Naive B cell (primary cell): ENCODE results near the gene SLC25A18. TPM values are rescaled to one million over a fixed set of nuclear protein-coding genes. Genes with fewer than 3 reads are reported as not detected.
A peak's percentile ranks its signal among the peaks of the same experiment; 100 is the strongest.
"Not testable (repeated sequence)": the region's sequence is repeated elsewhere in the genome, so short reads cannot be mapped to it uniquely, and the experiment has no call there.

Experiments used
- ATAC-seq, 2 donors: fragments of 150-1000 bp; cut with Tn5 transposase; 2 replicates each; pipeline ENCODE4 v1.10.0; 2021; ENCODE audit warnings: low read depth in 2 of 2, mild to moderate bottlenecking in 2 of 2, moderate library complexity in 2 of 2
- DNase-seq: peaks from one replicate; pipeline ENCODE4 v3.0.0; 2022
- H3K27ac Mint-ChIP-seq, 6 donors: one replicate each; pipeline ENCODE4 v1.8.0; 2020 to 2022; ENCODE audit warnings: mild to moderate bottlenecking in 6 of 6, mixed read lengths in 6 of 6, moderate library complexity in 5 of 6, inconsistent platforms in 2 of 6
- H3K27me3 Mint-ChIP-seq, 3 donors: one replicate each; pipeline ENCODE4 v1.8.0; 2021 to 2022; ENCODE audit warnings: mixed read lengths in 3 of 3, mild to moderate bottlenecking in 1 of 3
- H3K36me3 Mint-ChIP-seq, 2 donors: one replicate each; pipeline ENCODE4 v1.8.0; 2020 to 2022; ENCODE audit warnings: mixed read lengths in 2 of 2, inconsistent platforms in 1 of 2, mild to moderate bottlenecking in 1 of 2
- H3K4me1 Mint-ChIP-seq, 3 donors: one replicate each; pipeline ENCODE4 v1.8.0; 2020 to 2022; ENCODE audit warnings: mixed read lengths in 3 of 3, inconsistent platforms in 1 of 3, mild to moderate bottlenecking in 1 of 3, moderate library complexity in 1 of 3
- H3K4me3 Mint-ChIP-seq, 8 donors: one replicate each; pipeline ENCODE4 v1.8.0; 2020 to 2022; ENCODE audit warnings: mild to moderate bottlenecking in 8 of 8, mixed read lengths in 8 of 8, moderate library complexity in 8 of 8, inconsistent platforms in 2 of 8
- H3K9me3 Mint-ChIP-seq, 7 donors: one replicate each; pipeline ENCODE4 v1.8.0; 2020 to 2022; ENCODE audit warnings: mixed read lengths in 7 of 7, mild to moderate bottlenecking in 5 of 7, inconsistent platforms in 2 of 7, moderate library complexity in 1 of 7
- polyA plus RNA-seq, 6 donors: library from polyadenylated mRNA; unstranded; fragments of 300-500 nt; fragmentation: Illumina TruSeq; gene quantifications; one replicate each; pipeline ENCODE4 v1.2.3, GENCODE V29; 2021; ENCODE audit warnings: low read depth in 6 of 6

The SLC25A18 gene
- polyA plus RNA-seq = under 1 TPM in 1 of 6 donors, not detected in 5; 0.13 TPM

DNA sequence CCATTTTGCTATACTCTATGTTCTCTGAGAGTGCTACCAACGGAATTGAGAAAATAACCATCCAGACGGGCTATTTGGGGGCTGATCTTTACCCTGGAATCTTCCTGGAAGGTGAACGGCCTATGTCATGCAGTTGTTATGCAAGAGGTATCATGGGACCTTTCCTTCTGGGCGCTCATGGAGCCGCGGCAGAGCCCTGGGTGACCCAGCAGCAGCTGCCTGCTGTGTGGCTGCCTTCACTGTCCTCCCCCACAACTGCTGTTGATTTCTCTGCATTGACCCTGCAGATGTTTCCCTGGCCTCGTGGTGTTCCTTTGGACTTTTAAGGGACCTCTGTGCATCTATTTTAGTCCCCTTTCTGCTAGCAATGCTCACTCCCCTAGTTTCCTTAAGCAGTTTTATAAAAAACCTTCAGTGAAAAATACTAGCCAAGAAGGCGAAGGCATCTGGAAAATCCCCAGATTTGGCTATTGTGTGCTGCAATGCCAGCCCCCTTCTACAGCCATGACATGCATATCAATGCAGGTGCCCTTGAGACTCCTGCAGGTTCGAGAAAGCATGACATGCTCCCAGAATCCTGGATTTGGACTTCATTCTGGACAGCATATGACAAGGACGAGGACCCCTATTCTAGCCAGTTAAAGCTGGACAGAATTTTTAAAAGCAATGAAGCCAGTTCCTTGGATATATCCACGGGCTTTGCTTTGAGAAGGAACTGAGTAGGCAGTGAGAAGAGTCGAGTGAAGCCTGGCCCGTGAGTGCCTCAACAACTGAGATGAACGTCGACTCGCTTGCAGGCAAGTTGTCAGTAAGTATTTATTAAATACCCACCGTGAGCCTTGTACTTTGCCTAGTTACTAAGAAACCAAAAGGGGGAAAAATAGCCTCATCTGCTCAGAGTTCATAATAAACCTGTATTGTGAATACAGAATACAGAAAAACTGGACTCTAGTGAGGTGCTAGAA, at the start of gene SLC25A18:
TSS of gene SLC25A18 (plus strand) at position 593 of the 965 bp plus-strand sequence. CDS start 16,447 bp downstream, outside the sequence.
- Mint-ChIP-seq H3K36me3 (no peaks in the 10 kb centered on the region), H3K9me3 (no peaks in the 10 kb centered on the region), H3K4me3 (no peak within 1 kb of the TSS), H3K27ac (no peak within 1 kb of the TSS), H3K4me1 (peaks cover 0 to 6% (median 0%) of the 10 kb centered on the region in 3 donors), H3K27me3 (peaks cover 0 to 14% (median 9%) of the 10 kb centered on the region in 3 donors)
- DNase-seq (no peak), ATAC-seq (no peak)

GRCh38 chr22:17513612-17514011, 49.7 kb upstream of the SLC25A18 start:
- no peaks in the 10 kb centered on the region for H3K36me3 Mint-ChIP-seq
- H3K9me3 Mint-ChIP-seq = no peaks in the 10 kb centered on the region
- H3K27ac Mint-ChIP-seq = no peak overlapping the region
- ATAC-seq = no peak
- no peak overlapping the region for H3K4me3 Mint-ChIP-seq
- no peaks in the 10 kb centered on the region for H3K4me1 Mint-ChIP-seq
- peaks cover 3 to 6% (median 4%) of the 10 kb centered on the region in 3 donors for H3K27me3 Mint-ChIP-seq
- DNase-seq = no peak

- H3K27me3 Mint-ChIP-seq = peaks cover 4 to 7% (median 6%) of the 10 kb centered on the region in 3 donors
- no peaks in the 10 kb centered on the region for H3K36me3 Mint-ChIP-seq
- H3K27ac Mint-ChIP-seq = no peak overlapping the region
- H3K4me3 Mint-ChIP-seq = peak overlapping the region in 1 of 8 donors; percentile 72
- DNase-seq = no peak
- no peaks in the 10 kb centered on the region for H3K4me1 Mint-ChIP-seq
- ATAC-seq = no peak
- no peaks in the 10 kb centered on the region for H3K9me3 Mint-ChIP-seq
These were observed 49.2 kb upstream of the SLC25A18 start for GRCh38 chr22:17514084-17514483.

DNA sequence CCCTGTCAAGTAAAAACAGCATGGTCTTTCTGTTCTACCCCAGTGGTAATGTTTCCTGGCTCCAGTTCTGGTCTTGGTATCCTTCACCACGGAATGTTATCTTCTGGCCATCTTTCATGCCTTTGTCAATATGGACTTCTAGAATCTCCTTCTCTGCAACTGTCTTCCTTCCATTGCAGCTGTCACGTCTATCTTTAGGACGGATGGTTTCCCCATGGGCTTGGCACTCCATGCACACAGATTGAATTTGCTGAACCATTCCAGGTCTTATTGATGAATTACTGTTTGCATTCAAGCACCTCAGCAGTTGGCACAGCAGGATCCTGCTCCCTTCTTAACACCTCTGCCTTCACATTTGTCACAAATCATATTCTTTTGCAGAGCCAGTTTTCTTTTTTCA, 44.9 kb upstream of the SLC25A18 start:
- DNase-seq = no peak
- Mint-ChIP-seq H3K27ac (peak overlapping the region in 2 of 6 donors; percentile 41 to 54), H3K27me3 (peaks cover 4 to 7% (median 6%) of the 10 kb centered on the region in 3 donors), H3K36me3 (no peaks in the 10 kb centered on the region), H3K4me1 (no peaks in the 10 kb centered on the region), H3K4me3 (no peak overlapping the region), H3K9me3 (no peaks in the 10 kb centered on the region)
- no peak for ATAC-seq

- H3K9me3 Mint-ChIP-seq, DNase-seq, H3K4me1 Mint-ChIP-seq, H3K4me3 Mint-ChIP-seq, ATAC-seq, H3K36me3 Mint-ChIP-seq, H3K27ac Mint-ChIP-seq: not testable (repeated sequence)
- peaks cover 10 to 15% (median 11%) of the 10 kb centered on the region in 3 donors for H3K27me3 Mint-ChIP-seq
These were observed 41.3 kb upstream of the SLC25A18 start for GRCh38 chr22:17521971-17522370.

GRCh38 chr22:17523925-17524324, 39.4 kb upstream of the SLC25A18 start:
- Mint-ChIP-seq H3K27ac (no peak overlapping the region), H3K36me3 (peaks cover 4 to 8% of the 10 kb centered on the region in 2 donors), H3K4me1 (peaks cover 3 to 6% (median 5%) of the 10 kb centered on the region in 3 donors), H3K27me3 (peaks cover 16 to 23% (median 17%) of the 10 kb centered on the region in 3 donors), H3K9me3 (no peaks in the 10 kb centered on the region), H3K4me3 (no peak overlapping the region)
- no peak for DNase-seq
- ATAC-seq = no peak

DNA sequence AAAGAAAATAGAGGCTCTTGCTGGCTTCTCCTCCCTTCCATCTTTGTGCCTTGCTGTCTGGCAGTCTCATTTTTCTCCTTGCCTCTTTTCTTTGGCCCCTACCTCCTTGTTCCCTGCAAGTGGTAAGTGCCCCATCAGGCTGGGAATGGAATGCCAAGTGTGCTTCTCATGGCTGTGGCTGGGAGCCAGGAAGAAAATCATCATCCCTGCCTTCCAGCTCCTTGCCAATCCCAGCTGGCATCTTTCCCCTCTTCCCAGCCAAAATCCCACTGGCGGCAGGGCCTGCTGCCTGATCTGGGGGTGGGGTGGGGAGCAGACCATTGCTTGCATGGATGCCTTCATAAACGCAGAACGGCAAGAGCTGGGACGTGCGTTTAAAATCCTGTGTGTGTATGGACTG, 27.0 kb upstream of the SLC25A18 start:
- no peaks in the 10 kb centered on the region for H3K36me3 Mint-ChIP-seq
- no peaks in the 10 kb centered on the region for H3K9me3 Mint-ChIP-seq
- ATAC-seq (no peak), DNase-seq (no peak)
- no peaks in the 10 kb centered on the region for H3K27me3 Mint-ChIP-seq
- no peaks in the 10 kb centered on the region for H3K4me1 Mint-ChIP-seq
- no peak overlapping the region for H3K4me3 Mint-ChIP-seq
- no peak overlapping the region for H3K27ac Mint-ChIP-seq

DNA sequence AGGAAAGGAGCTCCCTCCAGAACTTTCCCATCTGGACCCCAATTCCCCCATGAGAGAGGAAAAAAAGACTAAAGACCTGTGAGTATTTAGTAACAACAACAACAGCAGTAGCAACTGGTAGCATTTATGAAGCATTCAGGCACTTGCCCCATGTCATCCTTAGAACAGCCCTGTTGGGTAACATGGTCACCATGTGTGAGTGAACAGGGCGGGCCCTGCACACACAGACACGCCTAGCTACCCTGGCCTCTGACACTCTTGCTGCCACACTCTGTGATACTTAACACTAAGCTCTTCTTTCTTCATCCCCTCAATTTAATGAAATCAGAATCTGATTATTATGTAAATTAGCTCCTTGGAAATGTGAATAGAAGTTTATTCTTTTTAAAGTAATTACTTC, 26.1 kb upstream of the SLC25A18 start:
- Mint-ChIP-seq H3K27ac (no peak overlapping the region), H3K9me3 (no peaks in the 10 kb centered on the region), H3K36me3 (no peaks in the 10 kb centered on the region), H3K4me3 (no peak overlapping the region), H3K4me1 (no peaks in the 10 kb centered on the region), H3K27me3 (no peaks in the 10 kb centered on the region)
- ATAC-seq (no peak), DNase-seq (no peak)

- no peak overlapping the region for H3K4me3 Mint-ChIP-seq
- H3K9me3 Mint-ChIP-seq = no peaks in the 10 kb centered on the region
- ATAC-seq (no peak), DNase-seq (no peak)
- H3K27me3 Mint-ChIP-seq = no peaks in the 10 kb centered on the region
- H3K27ac Mint-ChIP-seq = peak overlapping the region in 1 of 6 donors; percentile 3
- no peaks in the 10 kb centered on the region for H3K36me3 Mint-ChIP-seq
- H3K4me1 Mint-ChIP-seq = no peaks in the 10 kb centered on the region
These were observed 22.8 kb upstream of the SLC25A18 start for GRCh38 chr22:17540481-17540880.

GRCh38 chr22:17541476-17541875, 21.8 kb upstream of the SLC25A18 start:
- Mint-ChIP-seq H3K27ac (no peak overlapping the region), H3K9me3 (no peaks in the 10 kb centered on the region), H3K36me3 (no peaks in the 10 kb centered on the region), H3K4me3 (no peak overlapping the region), H3K4me1 (no peaks in the 10 kb centered on the region), H3K27me3 (no peaks in the 10 kb centered on the region)
- no peak for DNase-seq
- ATAC-seq = no peak

DNA sequence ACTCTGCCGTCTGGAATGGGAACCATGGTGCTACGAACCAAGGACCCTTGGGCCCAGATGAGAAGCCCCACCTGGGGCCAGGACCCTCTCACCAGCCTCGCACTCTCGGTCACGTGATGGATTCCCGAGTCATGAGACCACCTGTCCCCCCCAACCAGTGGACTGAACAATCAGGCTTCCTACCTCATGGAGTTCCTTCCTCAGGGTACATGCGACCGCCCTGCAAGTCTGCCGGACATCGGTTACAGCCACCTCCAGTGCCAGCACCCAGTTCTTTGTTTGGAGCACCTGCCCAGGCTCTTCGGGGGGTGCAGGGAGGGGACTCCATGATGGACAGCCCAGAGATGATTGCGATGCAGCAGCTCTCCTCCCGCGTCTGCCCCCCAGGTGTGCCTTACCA, 20.8 kb upstream of the SLC25A18 start:
- H3K9me3 Mint-ChIP-seq = no peaks in the 10 kb centered on the region
- ATAC-seq = no peak

GRCh38 chr22:17548010-17548755, 15.1 kb upstream of the SLC25A18 start:
- no peaks in the 10 kb centered on the region for H3K36me3 Mint-ChIP-seq
- no peak for ATAC-seq
- H3K9me3 Mint-ChIP-seq = no peaks in the 10 kb centered on the region
- DNase-seq = no peak
- H3K27ac Mint-ChIP-seq = peak overlapping the region in 1 of 6 donors; percentile 75
- no peaks in the 10 kb centered on the region for H3K4me1 Mint-ChIP-seq
- H3K27me3 Mint-ChIP-seq = no peaks in the 10 kb centered on the region
- H3K4me3 Mint-ChIP-seq = no peak overlapping the region

More for the DNA sequence above, 20.8 kb upstream of the SLC25A18 start:
- Mint-ChIP-seq H3K4me1 (no peaks in the 10 kb centered on the region), H3K36me3 (no peaks in the 10 kb centered on the region), H3K27ac (peak overlapping the region in 1 of 6 donors; percentile 19), H3K4me3 (no peak overlapping the region), H3K27me3 (no peaks in the 10 kb centered on the region)
- no peak for DNase-seq

DNA sequence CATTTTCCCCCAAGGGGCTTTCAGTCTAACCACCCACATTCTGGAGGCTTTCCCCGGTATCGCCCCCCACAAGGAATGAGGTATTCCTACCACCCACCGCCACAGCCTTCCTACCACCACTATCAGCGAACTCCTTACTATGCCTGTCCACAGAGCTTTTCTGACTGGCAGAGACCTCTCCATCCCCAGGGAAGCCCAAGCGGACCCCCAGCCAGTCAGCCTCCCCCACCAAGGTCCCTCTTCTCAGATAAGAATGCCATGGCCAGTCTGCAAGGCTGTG, 14.6 kb upstream of the SLC25A18 start:
- H3K4me3 Mint-ChIP-seq = no peak overlapping the region
- H3K36me3 Mint-ChIP-seq = no peaks in the 10 kb centered on the region
- H3K27ac Mint-ChIP-seq = peak overlapping the region in 1 of 6 donors; percentile 75
- H3K9me3 Mint-ChIP-seq = no peaks in the 10 kb centered on the region
- DNase-seq = no peak
- H3K4me1 Mint-ChIP-seq = no peaks in the 10 kb centered on the region
- no peak for ATAC-seq
- H3K27me3 Mint-ChIP-seq = no peaks in the 10 kb centered on the region

DNA sequence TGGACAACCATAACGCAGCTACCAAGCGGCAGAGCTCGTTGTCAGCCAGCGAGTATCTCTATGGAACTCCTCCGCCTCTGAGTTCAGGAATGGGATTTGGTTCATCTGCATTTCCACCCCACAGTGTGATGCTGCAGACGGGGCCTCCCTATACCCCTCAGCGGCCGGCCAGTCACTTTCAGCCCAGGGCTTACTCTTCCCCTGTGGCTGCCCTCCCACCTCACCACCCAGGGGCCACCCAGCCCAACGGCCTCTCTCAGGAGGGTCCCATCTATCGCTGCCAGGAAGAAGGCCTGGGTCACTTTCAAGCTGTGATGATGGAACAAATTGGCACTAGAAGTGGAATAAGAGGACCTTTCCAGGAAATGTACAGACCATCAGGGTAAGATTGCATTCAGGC, 14.1 kb upstream of the SLC25A18 start:
- no peaks in the 10 kb centered on the region for H3K9me3 Mint-ChIP-seq
- H3K36me3 Mint-ChIP-seq = no peaks in the 10 kb centered on the region
- H3K27ac Mint-ChIP-seq = peak overlapping the region in 1 of 6 donors; percentile 33
- DNase-seq (no peak), ATAC-seq (no peak)
- no peak overlapping the region for H3K4me3 Mint-ChIP-seq
- H3K27me3 Mint-ChIP-seq = no peaks in the 10 kb centered on the region
- no peaks in the 10 kb centered on the region for H3K4me1 Mint-ChIP-seq
